T-cell (primary cell): ENCODE results near the gene GEMIN7. TPM values are rescaled to one million over a fixed set of nuclear protein-coding genes. Genes with fewer than 3 reads are reported as not detected.
"Not testable (repeated sequence)": the region's sequence is repeated elsewhere in the genome, so short reads cannot be mapped to it uniquely, and the experiment has no call there.

ENCODE experiments used
- ATAC-seq, 4 experiments: fragments of 200-7000 bp in 3 of 4; fragments of 150-1000 bp in 1 of 4; cut with Tn5 transposase; replicated peaks in 1 of 4; 1 replicate in 3 of 4; 2 replicates in 1 of 4; pipeline ENCODE4 v1.10.0; 2021; ENCODE audit warnings: moderate library complexity in 3 of 4, mild to moderate bottlenecking in 2 of 4, moderate number of reproducible peaks in 1 of 4
- CTCF ChIA-PET, 2 donors: fragments of 300-600 bp; sonication (Branson Sonifier 250); formaldehyde crosslinking; loops; one replicate each; lab custom pipeline; 2022; ENCODE audit warnings: antibody characterized with exemption in 2 of 2; lab: Charles Lee
- POLR2A ChIA-PET, 2 donors: fragments of 300-600 bp; sonication (Branson Sonifier 250); formaldehyde crosslinking; loops; one replicate each; lab custom pipeline; 2022; ENCODE audit warnings: antibody characterized with exemption in 2 of 2; lab: Charles Lee
- DNase-seq, 35 experiments: peaks; one replicate each; pipeline versions ENCODE4 v3.0.0 to v3.0.0-alpha.2; 2013 to 2023
- H3K27ac ChIP-seq: one replicate; pipeline ENCODE4 v1.5.1; 2013; ENCODE audit warnings: low read length
- H3K27me3 ChIP-seq, 2 experiments: replicated peaks in 1 of 2; 1 replicate in 1 of 2; 2 replicates in 1 of 2; pipeline versions ENCODE4 v1.6.1 to v1.7.0; 2013; ENCODE audit warnings: low read length in 1 of 2, mixed read lengths in 1 of 2; ENCODE audit not compliant: control insufficient read depth in 2 of 2, insufficient read depth in 2 of 2; ENCODE audit errors: extremely low read depth in 1 of 2
- H3K36me3 ChIP-seq, 2 donors: 1 replicate in 1 of 2; 2 replicates in 1 of 2; pipeline versions ENCODE4 v1.6.1 to v1.7.0; 2013; ENCODE audit warnings: low read length in 1 of 2; ENCODE audit not compliant: control insufficient read depth in 2 of 2, insufficient read depth in 1 of 2; ENCODE audit errors: extremely low read depth in 1 of 2
- H3K4me1 ChIP-seq, 2 experiments: 1 replicate in 1 of 2; 2 replicates in 1 of 2; pipeline versions ENCODE4 v1.6.1 to v1.7.0; 2013; ENCODE audit warnings: low read length in 2 of 2, mixed read lengths in 1 of 2; ENCODE audit not compliant: insufficient read depth in 2 of 2, control insufficient read depth in 1 of 2; ENCODE audit errors: extremely low read depth in 1 of 2
- H3K4me3 ChIP-seq, 2 donors: 1 replicate in 1 of 2; 2 replicates in 1 of 2; pipeline versions ENCODE4 v1.5.1 to v1.7.0; 2013; ENCODE audit warnings: mild to moderate bottlenecking in 2 of 2, low read length in 1 of 2, moderate library complexity in 1 of 2; ENCODE audit not compliant: control insufficient read depth in 1 of 2; ENCODE audit errors: extremely low read depth in 1 of 2
- H3K9me3 ChIP-seq: 2 replicates; pipeline ENCODE4 v1.7.0; 2013
- H3K27ac Mint-ChIP-seq, 2 donors: one replicate each; pipeline ENCODE4 v1.8.0; 2020 to 2021; ENCODE audit warnings: mild to moderate bottlenecking in 2 of 2, mixed read lengths in 2 of 2
- H3K27me3 Mint-ChIP-seq, 2 donors: one replicate each; pipeline ENCODE4 v1.8.0; 2021 to 2022; ENCODE audit warnings: mixed read lengths in 2 of 2
- H3K36me3 Mint-ChIP-seq: one replicate; pipeline ENCODE4 v1.8.0; 2021; ENCODE audit warnings: mixed read lengths
- H3K4me1 Mint-ChIP-seq, 3 donors: one replicate each; pipeline ENCODE4 v1.8.0; 2020 to 2022; ENCODE audit warnings: mixed read lengths in 3 of 3, mild to moderate bottlenecking in 1 of 3
- H3K4me3 Mint-ChIP-seq, 3 donors: one replicate each; pipeline ENCODE4 v1.8.0; 2020 to 2022; ENCODE audit warnings: mild to moderate bottlenecking in 3 of 3, mixed read lengths in 3 of 3, moderate library complexity in 3 of 3
- H3K9me3 Mint-ChIP-seq, 3 donors: one replicate each; pipeline ENCODE4 v1.8.0; 2020 to 2022; ENCODE audit warnings: mixed read lengths in 3 of 3
- WGBS: methylation state at CpG from one replicate; pipeline ENCODE4 v1.1.5; 2013; ENCODE audit warnings: missing lambda C conversion rate; ENCODE audit not compliant: insufficient coverage; 5-methylcytosine and 5-hydroxymethylcytosine counted together
- total RNA-seq, 35 experiments: library from RNA in 6 of 35; stranded (reverse) in 6 of 35; fragments of 120-200 nt in 1 of 35; gene quantifications; one replicate each; pipeline versions ENCODE4 v1.2.1 to v1.2.4 and lab custom pipeline; 2013 to 2026

Gene GEMIN7
- total RNA-seq, 5 donors from 2014 or later (not counting 1 experiment from before 2014, with no cell fraction given): 4.0 to 23.1 (median 22.7) TPM

- Histone ChIP-seq H3K4me3 (no peak overlapping the region), H3K36me3 (peaks cover under 1 to 5% of the 10 kb centered on the region in 2 donors), H3K27me3 (no peaks in the 10 kb centered on the region), H3K9me3 (no peaks in the 10 kb centered on the region), H3K4me1 (peaks cover 20 to 46% of the 10 kb centered on the region in 2 experiments), H3K27ac (no peak overlapping the region)
- peak overlapping the region; percentile 89 to 93 for H3K27ac Mint-ChIP-seq
- DNase-seq (peak in 1 of 35 experiments; percentile 32), ATAC-seq (peak in 1 of 4 experiments; percentile 34)
- peaks cover 57 to 62% (median 59%) of the 10 kb centered on the region in 3 donors for H3K4me1 Mint-ChIP-seq
- ChIA-PET CTCF (interaction anchor here (0.6 to 2.6 kb wide), 2 partner anchors 12 to 17 kb away, joined by 4 to 16 read pairs; partner anchors contain the start of gene PPP1R37 (in 1 of the 2)), POLR2A (no interaction called here)
- H3K36me3 Mint-ChIP-seq: no peaks in the 10 kb centered on the region
- peak overlapping the region; percentile 49 to 66 (median 66) for H3K4me3 Mint-ChIP-seq
- WGBS: 26% methylated on average over 13 of the region's 16 CpGs
- no peaks in the 10 kb centered on the region for H3K9me3 Mint-ChIP-seq
- no peaks in the 10 kb centered on the region for H3K27me3 Mint-ChIP-seq
Observed at GRCh38 chr19:45104658-45105349, 25.7 kb downstream of the GEMIN7 start.

GRCh38 chr19:45106363-45106762 is 27.3 kb downstream of the GEMIN7 start:
- H3K4me1 Mint-ChIP-seq: peaks cover 49 to 50% (median 50%) of the 10 kb centered on the region in 3 donors
- H3K27me3 ChIP-seq, DNase-seq, H3K36me3 Mint-ChIP-seq, H3K36me3 ChIP-seq, H3K4me3 ChIP-seq, H3K27me3 Mint-ChIP-seq, H3K4me3 Mint-ChIP-seq, H3K9me3 Mint-ChIP-seq, ATAC-seq, H3K27ac ChIP-seq, CTCF ChIA-PET, H3K9me3 ChIP-seq, H3K27ac Mint-ChIP-seq: not testable (repeated sequence)
- POLR2A ChIA-PET: interaction anchor here in 1 of 2 donors (0.7 kb wide), 1 partner anchor 20 kb away, joined by 4 read pairs; no protein-coding TSS in a partner anchor
- H3K4me1 ChIP-seq: peaks cover 21 to 47% of the 10 kb centered on the region in 2 experiments
- WGBS: 93% methylated on average over 2 of the region's 11 CpGs

DNA sequence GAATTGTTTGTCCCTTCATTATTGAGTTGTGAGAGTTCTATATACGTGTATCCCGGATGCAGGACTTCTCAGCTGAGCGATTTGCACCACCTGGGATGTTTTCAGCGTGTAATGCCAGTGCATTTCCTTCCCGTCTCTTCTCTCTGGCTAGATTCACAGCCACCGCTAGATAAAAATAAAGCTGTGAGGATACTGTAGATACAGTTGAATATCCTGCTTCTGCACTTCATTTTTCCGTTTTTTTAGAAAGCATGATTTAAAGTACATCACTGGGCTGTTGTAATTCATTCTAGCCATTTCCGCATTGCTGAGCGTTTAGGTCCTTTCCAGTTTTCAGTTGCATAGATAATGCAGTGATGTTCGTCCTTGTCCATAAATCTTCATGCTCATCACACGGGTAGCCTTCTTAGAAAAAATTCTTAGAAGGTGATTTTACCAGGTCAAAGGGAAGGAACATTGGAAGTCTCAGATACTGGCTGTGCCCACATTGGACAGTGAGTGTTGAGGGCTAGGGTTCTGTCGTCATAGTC is 28.6 kb downstream of the GEMIN7 start:
- 93% methylated on average over 5 of the region's 12 CpGs for WGBS
- Histone ChIP-seq H3K27ac (no peak overlapping the region), H3K4me3 (no peak overlapping the region), H3K4me1 (peaks cover 21 to 35% of the 10 kb centered on the region in 2 experiments), H3K27me3 (no peaks in the 10 kb centered on the region), H3K9me3 (no peaks in the 10 kb centered on the region), H3K36me3 (peaks cover 0 to 3% of the 10 kb centered on the region in 2 donors)
- no peaks in the 10 kb centered on the region for H3K36me3 Mint-ChIP-seq
- ATAC-seq: no peak
- no peak overlapping the region for H3K27ac Mint-ChIP-seq
- POLR2A ChIA-PET: interaction anchor here in 1 of 2 donors (0.5 kb wide), 1 partner anchor 41 kb away, joined by 6 read pairs; no protein-coding TSS in a partner anchor
- peaks cover 39 to 42% (median 42%) of the 10 kb centered on the region in 3 donors for H3K4me1 Mint-ChIP-seq
- CTCF ChIA-PET: no interaction called here
- H3K9me3 Mint-ChIP-seq: no peaks in the 10 kb centered on the region
- no peak overlapping the region for H3K4me3 Mint-ChIP-seq
- H3K27me3 Mint-ChIP-seq: no peaks in the 10 kb centered on the region
- DNase-seq: no peak

DNA sequence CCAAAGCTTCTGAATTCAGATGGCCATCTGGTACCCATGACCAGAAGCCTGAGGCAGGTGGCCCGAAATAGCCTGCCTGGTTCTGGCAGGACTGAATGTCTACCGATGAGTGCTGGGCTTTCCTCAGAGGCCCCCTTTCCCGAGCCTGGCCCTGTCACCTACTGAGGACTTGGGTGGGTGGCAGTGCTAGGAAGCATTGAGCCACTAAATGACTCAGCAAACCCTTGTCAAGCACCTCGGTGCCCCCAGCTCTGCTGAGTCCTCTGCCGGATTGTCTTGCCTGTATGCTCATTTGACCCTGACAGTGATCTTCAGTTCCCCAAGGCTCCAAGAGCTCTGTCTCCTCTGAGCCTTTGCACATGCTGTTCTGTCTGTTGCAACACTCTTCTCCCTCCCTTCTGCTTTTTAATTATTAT is 31.8 kb downstream of the GEMIN7 start:
- WGBS: 69% methylated on average over 3 of the region's 5 CpGs

GRCh38 chr19:45112111-45112827 is 33.2 kb downstream of the GEMIN7 start:
- H3K36me3 ChIP-seq: peaks cover 0 to 3% of the 10 kb centered on the region in 2 donors
- ChIA-PET CTCF (interaction anchor here in 1 of 2 donors (0.7 to 1.0 kb wide), 2 partner anchors 13 to 81 kb away, joined by 3 read pairs; no protein-coding TSS in a partner anchor), POLR2A (no interaction called here)
- no peak overlapping the region for H3K27ac ChIP-seq
- no peak overlapping the region for H3K27ac Mint-ChIP-seq
- no peaks in the 10 kb centered on the region for H3K9me3 Mint-ChIP-seq
- 88% methylated on average over 8 of the region's 11 CpGs for WGBS
- no peak overlapping the region for H3K4me3 ChIP-seq
- H3K9me3 ChIP-seq: no peaks in the 10 kb centered on the region
- no peaks in the 10 kb centered on the region for H3K27me3 ChIP-seq
- H3K4me3 Mint-ChIP-seq: no peak overlapping the region
- no peak for ATAC-seq
- no peak for DNase-seq
- H3K27me3 Mint-ChIP-seq: no peaks in the 10 kb centered on the region
- H3K36me3 Mint-ChIP-seq: no peaks in the 10 kb centered on the region
- peaks cover 35 to 39% (median 38%) of the 10 kb centered on the region in 3 donors for H3K4me1 Mint-ChIP-seq
- peaks cover 10 to 31% of the 10 kb centered on the region in 2 experiments for H3K4me1 ChIP-seq

More for the DNA sequence above, 31.8 kb downstream of the GEMIN7 start:
- no peaks in the 10 kb centered on the region for H3K36me3 Mint-ChIP-seq
- H3K4me1 Mint-ChIP-seq: peaks cover 22 to 27% (median 24%) of the 10 kb centered on the region in 3 donors
- Histone ChIP-seq H3K27ac (no peak overlapping the region), H3K4me3 (no peak overlapping the region), H3K36me3 (peaks cover 0 to 3% of the 10 kb centered on the region in 2 donors), H3K4me1 (peaks cover 4 to 17% of the 10 kb centered on the region in 2 experiments), H3K27me3 (no peaks in the 10 kb centered on the region), H3K9me3 (no peaks in the 10 kb centered on the region)
- DNase-seq (no peak), ATAC-seq (no peak)
- H3K27ac Mint-ChIP-seq: no peak overlapping the region
- no peak overlapping the region for H3K4me3 Mint-ChIP-seq
- POLR2A ChIA-PET: no interaction called here
- CTCF ChIA-PET: no interaction called here
- H3K9me3 Mint-ChIP-seq: no peaks in the 10 kb centered on the region
- no peaks in the 10 kb centered on the region for H3K27me3 Mint-ChIP-seq

DNA sequence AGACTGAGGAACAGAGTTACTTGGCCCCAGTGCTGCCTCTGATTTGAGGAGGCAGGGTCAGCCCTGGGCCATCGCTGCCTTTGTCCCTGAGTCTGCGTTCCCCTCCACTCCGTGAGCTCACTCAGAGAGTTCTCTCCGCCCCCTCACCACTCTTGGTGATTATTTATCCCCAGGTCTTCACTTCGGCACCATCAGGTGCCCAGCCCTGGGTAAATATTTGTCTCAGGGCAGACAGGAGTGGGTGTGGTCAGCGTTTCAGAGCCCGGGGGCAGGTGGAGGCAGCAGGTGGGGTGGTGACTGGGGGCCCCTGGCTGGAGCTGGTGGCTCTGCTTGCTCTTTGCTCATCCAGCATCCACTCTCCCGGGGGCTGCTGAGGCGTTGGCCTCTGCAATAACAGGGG is 34.6 kb downstream of the GEMIN7 start:
- no peak overlapping the region for H3K4me3 Mint-ChIP-seq
- ATAC-seq (no peak), DNase-seq (no peak)
- Histone ChIP-seq H3K9me3 (no peaks in the 10 kb centered on the region), H3K4me1 (peaks cover 21 to 45% of the 10 kb centered on the region in 2 experiments), H3K36me3 (peaks cover 0 to 3% of the 10 kb centered on the region in 2 donors), H3K4me3 (no peak overlapping the region), H3K27ac (no peak overlapping the region), H3K27me3 (no peaks in the 10 kb centered on the region)
- H3K36me3 Mint-ChIP-seq: no peaks in the 10 kb centered on the region
- H3K27me3 Mint-ChIP-seq: no peaks in the 10 kb centered on the region
- H3K27ac Mint-ChIP-seq: no peak overlapping the region
- ChIA-PET CTCF (interaction anchor here in 1 of 2 donors (1.0 kb wide), 1 partner anchor 11 kb away, joined by 3 read pairs; no protein-coding TSS in a partner anchor), POLR2A (no interaction called here)
- WGBS: 81% methylated on average over 4 of the region's 9 CpGs
- peaks cover 41 to 53% (median 49%) of the 10 kb centered on the region in 3 donors for H3K4me1 Mint-ChIP-seq
- no peaks in the 10 kb centered on the region for H3K9me3 Mint-ChIP-seq
